Liver (tissue), 3 donors: ENCODE results near the gene SLC5A9.

Experiments
- ATF3 ChIP-seq: IDR thresholded peaks from 2 replicates; pipeline ENCODE4 v1.6.1; 2016; ENCODE audit warnings: antibody characterized with exemption
- CTCF ChIP-seq: fragments of 150-350 bp; IDR thresholded peaks from 2 replicates; pipeline ENCODE4 v1.5.1; 2017; ENCODE audit warnings: improper control_type of control experiment, low read depth, low read length; ENCODE audit not compliant: missing input control
- EGR1 ChIP-seq, 2 donors: IDR thresholded peaks; 2 replicates each; pipeline ENCODE4 v1.6.1; 2016 to 2018; ENCODE audit warnings: antibody characterized with exemption in 2 of 2, low read depth in 2 of 2
- FOXA1 ChIP-seq: IDR thresholded peaks from 2 replicates; pipeline ENCODE4 v1.6.1; 2016; ENCODE audit warnings: antibody characterized with exemption
- GABPA ChIP-seq, 2 donors: IDR thresholded peaks in 1 of 2; conservative IDR thresholded peaks in 1 of 2; 2 replicates each; pipeline ENCODE4 v1.6.1; 2016; ENCODE audit warnings: antibody characterized with exemption in 2 of 2, mild to moderate bottlenecking in 1 of 2, moderate library complexity in 1 of 2
- JUND ChIP-seq, 2 donors: IDR thresholded peaks; 2 replicates each; pipeline ENCODE4 v1.6.1; 2016; ENCODE audit warnings: antibody characterized with exemption in 2 of 2
- MAX ChIP-seq: IDR thresholded peaks from 2 replicates; pipeline ENCODE4 v1.6.1; 2016; ENCODE audit warnings: antibody characterized with exemption
- NR2F2 ChIP-seq: IDR thresholded peaks from 2 replicates; pipeline ENCODE4 v1.6.1; 2016; ENCODE audit warnings: antibody characterized with exemption
- RAD21 ChIP-seq, 2 donors: IDR thresholded peaks; 2 replicates each; pipeline ENCODE4 v1.6.1; 2016; ENCODE audit warnings: antibody characterized with exemption in 2 of 2, mild to moderate bottlenecking in 2 of 2
- RXRA ChIP-seq, 2 donors: IDR thresholded peaks; 2 replicates each; pipeline ENCODE4 v1.6.1; 2017 to 2018; ENCODE audit warnings: antibody characterized with exemption in 2 of 2, mild to moderate bottlenecking in 1 of 2
- SP1 ChIP-seq: IDR thresholded peaks from 2 replicates; pipeline ENCODE4 v1.6.1; 2018; ENCODE audit warnings: antibody characterized with exemption, mild to moderate bottlenecking
- TAF1 ChIP-seq: conservative IDR thresholded peaks from 2 replicates; pipeline ENCODE4 v1.6.1; 2016; ENCODE audit warnings: antibody characterized with exemption, mild to moderate bottlenecking
- YY1 ChIP-seq: IDR thresholded peaks from 2 replicates; pipeline ENCODE4 v1.6.1; 2016; ENCODE audit warnings: antibody characterized with exemption, mild to moderate bottlenecking
- ZBTB33 ChIP-seq: IDR thresholded peaks from 2 replicates; pipeline ENCODE4 v1.6.1; 2016; ENCODE audit warnings: antibody characterized with exemption
- donor health status: healthy.
- donor health status: healthy.

- TF ChIP-seq CTCF = no peak
- TF ChIP-seq JUND (IDR thresholded peaks at IDR 0.05) = no peak
- no peak for TF ChIP-seq TAF1
- no peak for TF ChIP-seq SP1
- no peak for TF ChIP-seq MAX
- TF ChIP-seq YY1 = no peak
- TF ChIP-seq FOXA1 = no peak
- TF ChIP-seq RXRA (IDR thresholded peaks at IDR 0.05) = no peak
- no peak for TF ChIP-seq RAD21 (IDR thresholded peaks at IDR 0.05)
- no peak for TF ChIP-seq ATF3
- TF ChIP-seq EGR1 (IDR thresholded peaks at IDR 0.05; ENCODE audit: low read depth in 2 of 2) = no peak
- TF ChIP-seq GABPA (IDR thresholded peaks at IDR 0.05 in 1 of 2, conservative IDR thresholded peaks at IDR 0.05 in 1 of 2) = no peak
- TF ChIP-seq ZBTB33 = no peak
- TF ChIP-seq NR2F2 = no peak
Measured at GRCh38 chr1:48216313-48216712, 6.2 kb upstream of the SLC5A9 start.
